NCI-H345 treated with DMSO at 0.1 percent for 48 hours (cell line): ENCODE data around the gene LINC01488.

ENCODE experiments used
- DNase-seq: peaks from one replicate; lab custom pipeline; 2025; ENCODE audit not compliant: unreplicated experiment; lab: John Stamatoyannopoulos, UW

LINC01488 gene

GRCh38 chr11:69491071-69492031 is 9.9 kb downstream of the LINC01488 start:
- no peak for DNase-seq

GRCh38 chr11:69492201-69492991 is 10.9 kb downstream of the LINC01488 start:
- no peak for DNase-seq

- DNase-seq, result no peak
Observed at GRCh38 chr11:69493931-69494821, 12.7 kb downstream of the LINC01488 start.

- DNase-seq, result no peak
Observed at GRCh38 chr11:69494851-69495250, 13.4 kb downstream of the LINC01488 start.

GRCh38 chr11:69495441-69496201 is 14.2 kb downstream of the LINC01488 start:
- no peak for DNase-seq

- DNase-seq, result no peak
Observed at GRCh38 chr11:69496202-69496557, 14.7 kb downstream of the LINC01488 start.

GRCh38 chr11:69496631-69497220 is 15.3 kb downstream of the LINC01488 start:
- no peak for DNase-seq

GRCh38 chr11:69497221-69497787 is 15.8 kb downstream of the LINC01488 start:
- DNase-seq, result no peak

- no peak for DNase-seq
Observed at GRCh38 chr11:69498614-69499175, 17.2 kb downstream of the LINC01488 start.

GRCh38 chr11:69499186-69499917 is 17.9 kb downstream of the LINC01488 start:
- no peak for DNase-seq

GRCh38 chr11:69499918-69500284 is 18.4 kb downstream of the LINC01488 start:
- DNase-seq, result no peak

GRCh38 chr11:69500285-69501120 is 19.0 kb downstream of the LINC01488 start:
- no peak for DNase-seq

GRCh38 chr11:69501121-69501489 is 19.6 kb downstream of the LINC01488 start:
- DNase-seq, result no peak

GRCh38 chr11:69501891-69502860 is 20.7 kb downstream of the LINC01488 start:
- DNase-seq, result no peak

GRCh38 chr11:69504127-69504526 is 22.7 kb downstream of the LINC01488 start:
- no peak for DNase-seq

GRCh38 chr11:69504576-69505335 is 23.3 kb downstream of the LINC01488 start:
- no peak for DNase-seq
